ENCODE results near the gene PDGFRB. TPM values are rescaled to one million over a fixed set of nuclear protein-coding genes. Genes with fewer than 3 reads are reported as not detected.
A peak's percentile ranks its signal among the peaks of the same experiment; 100 is the strongest.

PDGFRB gene
- total RNA-seq, 6 experiments from 2014 or later = 6.8 to 19.5 (median 9.4) TPM

DNA sequence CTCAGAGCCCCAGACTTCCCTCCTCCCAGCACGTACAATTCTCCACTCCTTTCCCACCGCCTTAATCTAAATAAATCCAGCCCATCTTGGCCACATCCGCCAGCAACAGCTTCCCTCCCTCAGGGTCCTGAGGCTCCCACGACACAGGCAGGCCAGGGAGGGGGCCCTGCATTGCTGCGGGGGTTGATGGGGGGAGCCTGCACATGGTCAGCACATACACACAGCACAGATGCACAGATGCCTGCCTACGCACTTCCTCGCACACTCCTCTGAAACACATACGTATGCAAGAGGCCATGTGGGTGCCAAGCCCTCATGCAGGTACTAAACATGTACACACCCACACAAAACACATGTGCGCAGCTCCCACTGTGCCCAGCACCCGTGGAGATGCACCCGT lies 14.8 kb downstream of the PDGFRB start:
- Histone ChIP-seq H3K4me1 (peaks cover 0 to 67% (median 31%) of the 10 kb centered on the region in 4 donors), H3K36me3 (no peaks in the 10 kb centered on the region), H3K27me3 (no peaks in the 10 kb centered on the region), H3K27ac (peak overlapping the region; percentile 78 to 98 (median 93)), H3K4me3 (no peak overlapping the region), H3K9me3 (no peaks in the 10 kb centered on the region)
- intact Hi-C loops (cut with DNase I) = no loop called here
- ATAC-seq (no peak), DNase-seq (no peak)
- 52% methylated on average over 6 of the region's 11 CpGs for WGBS (ENCODE audit: insufficient coverage, low coverage, low lambda C conversion rate, missing lambda C conversion rate)
- TF ChIP-seq CTCF (IDR thresholded peaks at IDR 0.05) (no peak), POLR2A (IDR thresholded peaks at IDR 0.05) (no peak)

DNA sequence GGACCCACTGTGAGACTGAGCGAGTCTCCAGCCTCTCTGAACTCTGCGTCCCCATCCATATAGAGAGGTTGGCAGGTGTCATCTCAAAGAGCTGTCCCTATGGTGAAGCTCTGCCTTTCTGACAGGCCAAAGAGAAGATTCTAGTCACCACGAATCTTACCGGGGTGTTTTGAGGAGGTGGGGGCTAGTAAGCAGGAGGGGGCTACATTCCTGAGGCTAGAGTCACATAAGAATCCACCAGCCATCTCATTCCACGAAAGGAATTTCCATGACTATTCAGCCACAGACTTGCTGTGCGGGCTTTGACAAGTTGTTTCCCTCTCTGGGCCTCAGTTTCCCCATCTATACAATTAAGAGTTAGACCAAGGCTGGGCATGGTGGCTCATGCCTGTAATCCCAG lies 16.3 kb downstream of the PDGFRB start:
- no peaks in the 10 kb centered on the region for H3K9me3 ChIP-seq
- WGBS (ENCODE audit: insufficient coverage, low coverage, low lambda C conversion rate, missing lambda C conversion rate) = no CpG with 5 or more reads among the region's 6 CpGs
- ATAC-seq (no peak), DNase-seq (no peak)
- no peak overlapping the region for H3K4me3 ChIP-seq
- no peaks in the 10 kb centered on the region for H3K27me3 ChIP-seq
- peaks cover 0 to 69% (median 32%) of the 10 kb centered on the region in 4 donors for H3K4me1 ChIP-seq
- intact Hi-C loops (cut with DNase I) = loop anchor here in 1 of 2 donors (10.0 kb wide), 1 partner anchor 75 kb away; no protein-coding TSS in a partner anchor
- no peak for TF ChIP-seq POLR2A (IDR thresholded peaks at IDR 0.05)
- no peak for TF ChIP-seq CTCF (IDR thresholded peaks at IDR 0.05)
- H3K27ac ChIP-seq = peak overlapping the region; percentile 81 to 98 (median 93)
- no peaks in the 10 kb centered on the region for H3K36me3 ChIP-seq

DNA sequence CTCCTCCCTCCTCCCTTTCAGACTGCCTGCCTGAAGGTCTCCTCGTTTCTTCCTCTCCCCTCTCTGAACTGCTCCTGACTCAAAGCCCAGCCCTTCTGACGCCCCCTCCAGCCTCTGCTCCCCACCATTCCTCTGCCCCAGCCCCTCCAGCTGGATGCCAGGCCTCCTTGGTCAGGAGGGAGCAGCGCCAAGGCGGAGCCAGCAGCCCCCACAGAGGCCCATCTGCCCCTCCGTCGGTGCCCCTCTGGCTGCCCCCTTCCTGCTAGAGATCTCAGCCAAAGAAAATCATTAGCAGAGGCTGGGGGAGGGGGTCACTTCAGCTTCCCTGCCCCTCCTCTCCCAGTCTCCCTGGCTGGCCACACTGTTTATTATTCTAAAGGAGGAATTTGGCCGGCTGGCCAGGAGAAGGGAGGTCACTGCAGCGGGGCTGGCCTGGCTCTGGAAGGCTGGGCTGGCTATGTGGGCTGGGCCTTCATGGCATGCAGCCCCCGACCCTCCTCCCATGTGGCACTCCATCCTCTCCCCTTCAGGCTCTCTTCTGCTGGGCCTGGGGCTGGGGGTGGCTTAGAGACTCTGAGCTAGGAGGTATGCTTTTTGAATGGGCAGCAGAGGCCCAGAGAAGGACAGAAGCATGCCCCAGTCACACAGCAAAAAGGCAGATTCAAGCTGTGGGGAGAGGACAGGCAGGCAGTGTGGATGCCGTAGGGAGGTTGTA lies 16.9 kb downstream of the PDGFRB start:
- Histone ChIP-seq H3K4me3 (peak overlapping the region in 2 of 3 donors; percentile 16), H3K36me3 (no peaks in the 10 kb centered on the region), H3K4me1 (peaks cover 0 to 69% (median 32%) of the 10 kb centered on the region in 4 donors), H3K9me3 (no peaks in the 10 kb centered on the region), H3K27me3 (no peaks in the 10 kb centered on the region), H3K27ac (peak overlapping the region; percentile 81 to 98 (median 93))
- TF ChIP-seq POLR2A (IDR thresholded peaks at IDR 0.05) (no peak), CTCF (IDR thresholded peaks at IDR 0.05) (no peak)
- intact Hi-C loops (cut with DNase I) = loop anchor here in 1 of 2 donors (10.0 kb wide), 1 partner anchor 76 kb away; no protein-coding TSS in a partner anchor
- DNase-seq = peak; percentile 73 to 87 (median 86)
- ATAC-seq = peak; percentile 57 to 76 (median 72)
- 18% methylated on average over 6 of the region's 10 CpGs for WGBS (ENCODE audit: insufficient coverage, low coverage, low lambda C conversion rate, missing lambda C conversion rate)

- peak overlapping the region in 2 of 3 donors; percentile 16 for H3K4me3 ChIP-seq
- intact Hi-C loops (cut with DNase I) = loop anchor here in 1 of 2 donors (10.0 kb wide), 1 partner anchor 77 kb away; no protein-coding TSS in a partner anchor
- peak; percentile 26 to 42 (median 27) for ATAC-seq
- no peaks in the 10 kb centered on the region for H3K27me3 ChIP-seq
- no CpG with 5 or more reads among the region's 5 CpGs for WGBS (ENCODE audit: insufficient coverage, low coverage, low lambda C conversion rate, missing lambda C conversion rate)
- peaks cover 0 to 63% (median 32%) of the 10 kb centered on the region in 4 donors for H3K4me1 ChIP-seq
- H3K27ac ChIP-seq = peak overlapping the region; percentile 81 to 98 (median 93)
- DNase-seq = peak in 2 of 3 donors; percentile 66 to 71
- no peaks in the 10 kb centered on the region for H3K9me3 ChIP-seq
- no peaks in the 10 kb centered on the region for H3K36me3 ChIP-seq
- TF ChIP-seq POLR2A (IDR thresholded peaks at IDR 0.05) = no peak
- TF ChIP-seq CTCF (IDR thresholded peaks at IDR 0.05) = no peak
Measured at GRCh38 chr5:150137997-150138396, 17.6 kb downstream of the PDGFRB start.

Measured in right lobe of liver (tissue), 6 donors.